T follicular helper cell (primary cell): ENCODE measurements around the gene LHX6.

ENCODE experiments used
- DNase-seq: peaks from one replicate; pipeline ENCODE4 v3.0.0-alpha.2; 2020; ENCODE audit warnings: low read depth

LHX6 gene

DNA sequence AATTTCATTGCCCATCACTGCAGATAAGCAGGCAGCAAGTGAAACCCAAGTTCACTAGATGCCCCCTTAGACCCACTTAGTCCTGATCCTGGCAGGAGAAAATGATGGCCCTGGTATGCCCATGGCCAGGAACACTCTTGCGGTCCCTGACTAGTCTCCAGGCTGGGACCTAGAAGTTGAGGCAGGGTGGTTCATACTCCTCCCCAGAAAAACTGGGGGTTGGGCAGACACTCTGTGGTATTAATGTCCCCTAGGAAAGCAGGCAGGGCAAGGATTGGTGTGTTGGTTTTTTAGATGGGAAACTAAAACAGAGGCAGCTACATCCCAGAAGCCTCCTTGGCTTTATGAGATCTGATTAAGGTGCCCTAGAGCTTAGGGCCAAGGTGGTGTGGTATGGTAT lies 13.1 kb downstream of the LHX6 start:
- DNase-seq, result no peak

DNA sequence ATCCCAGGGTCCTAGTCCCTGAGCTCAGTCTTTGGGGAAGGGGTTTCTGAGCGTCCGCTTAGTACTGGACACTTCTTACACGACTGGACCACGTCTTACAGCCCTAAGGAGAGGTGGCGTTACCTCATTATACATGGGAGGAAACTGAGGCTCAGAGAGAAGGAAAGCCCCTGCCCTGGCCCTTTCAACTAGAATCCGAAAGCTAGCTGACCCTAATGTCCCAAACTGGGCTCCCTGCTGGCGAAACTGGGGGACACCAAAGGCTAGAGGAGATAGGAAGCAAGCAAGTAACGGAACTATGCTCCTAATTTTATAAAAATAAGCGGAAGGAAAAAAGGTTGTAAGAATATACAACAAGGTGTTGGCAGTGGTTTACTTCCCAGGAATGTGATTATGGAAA lies 14.2 kb downstream of the LHX6 start:
- DNase-seq, result no peak

DNA sequence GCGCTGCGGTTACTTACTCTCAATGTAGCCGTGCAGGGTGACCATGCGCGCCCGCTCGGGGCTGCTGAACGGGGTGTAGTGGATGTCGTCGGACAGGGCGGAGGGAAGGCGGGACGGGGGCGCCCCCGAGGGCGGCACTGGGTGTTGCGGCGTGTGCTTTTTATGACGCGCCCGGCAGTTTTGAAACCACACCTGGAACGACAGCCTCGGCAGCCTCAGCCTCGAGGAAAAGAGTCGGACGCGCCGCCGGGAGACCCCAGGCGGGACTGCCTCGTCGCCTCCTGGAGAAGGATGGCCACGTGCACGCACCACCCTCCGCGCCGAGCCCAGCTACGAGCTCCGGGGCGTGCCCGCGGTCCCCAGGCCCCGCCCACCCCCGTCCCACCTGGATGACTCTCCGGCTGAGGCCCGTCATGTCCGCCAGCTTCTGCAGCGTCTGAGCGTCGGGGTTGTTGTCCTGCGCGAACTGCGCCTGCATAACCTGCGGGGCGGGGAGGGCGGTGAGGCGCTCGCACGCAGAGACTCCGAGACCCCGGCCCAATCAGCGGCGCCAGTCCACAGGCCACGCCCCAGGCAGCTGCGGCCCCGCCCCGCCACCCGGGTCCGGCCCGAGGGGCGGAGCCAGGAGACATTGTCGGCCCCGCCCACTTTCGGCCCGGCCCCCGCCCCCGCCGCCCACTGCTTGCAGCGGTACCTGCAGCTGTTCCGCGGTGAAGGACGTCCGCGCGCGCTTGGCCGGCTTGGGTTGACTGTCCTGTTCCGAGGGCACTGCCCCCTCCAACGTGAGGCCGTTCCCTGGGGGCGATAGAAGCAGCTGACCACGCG lies 15.0 kb downstream of the LHX6 start:
- DNase-seq, result no peak

DNA sequence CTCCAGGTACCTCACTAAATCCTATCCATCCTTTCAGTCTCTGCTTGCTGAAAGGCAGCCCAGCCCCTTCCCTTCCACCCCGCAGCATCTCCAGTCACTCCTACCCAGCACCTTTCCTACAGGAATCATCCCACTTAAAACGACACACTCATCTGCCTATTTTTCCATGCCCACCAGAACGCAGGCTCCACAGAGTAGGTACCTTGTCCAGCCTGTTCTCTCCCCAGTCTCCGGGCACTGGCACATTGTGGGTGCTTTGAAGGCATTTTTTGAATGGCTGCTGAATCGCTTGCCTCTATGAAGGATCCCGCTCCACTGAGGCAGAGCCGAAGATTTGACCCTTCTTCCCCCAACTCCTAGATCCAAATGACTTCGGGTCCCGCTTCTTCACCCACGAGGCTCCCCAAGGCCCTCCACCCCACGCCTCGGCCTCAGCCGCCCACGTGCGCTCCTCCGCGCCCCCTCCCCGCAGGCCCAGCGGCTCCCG lies 15.6 kb downstream of the LHX6 start:
- no peak for DNase-seq

DNA sequence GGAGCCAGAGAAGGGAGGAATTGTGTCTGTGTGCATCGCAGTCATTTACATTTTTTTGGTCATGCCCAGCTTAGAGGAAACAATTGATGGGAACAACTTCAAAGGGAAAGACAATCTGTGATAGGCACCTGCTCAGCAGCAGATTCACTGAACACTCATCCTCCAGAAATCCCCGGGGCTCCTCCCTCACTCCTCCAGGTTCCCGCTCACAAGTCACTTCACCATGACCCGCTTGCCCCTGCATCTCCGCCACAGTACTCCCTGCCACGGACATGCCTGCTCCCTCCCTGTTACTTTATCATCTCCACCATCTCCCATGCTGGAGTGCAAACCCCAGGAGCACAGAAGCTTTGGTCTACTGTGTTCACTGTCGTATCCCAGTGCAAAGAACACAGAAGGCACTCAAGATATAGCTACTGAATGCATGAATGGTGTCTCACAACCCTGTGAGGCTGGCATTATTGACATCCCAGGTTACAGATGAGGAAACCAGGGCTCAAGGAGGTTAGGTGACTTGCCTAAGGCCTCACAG lies 16.2 kb downstream of the LHX6 start:
- DNase-seq, result no peak

DNA sequence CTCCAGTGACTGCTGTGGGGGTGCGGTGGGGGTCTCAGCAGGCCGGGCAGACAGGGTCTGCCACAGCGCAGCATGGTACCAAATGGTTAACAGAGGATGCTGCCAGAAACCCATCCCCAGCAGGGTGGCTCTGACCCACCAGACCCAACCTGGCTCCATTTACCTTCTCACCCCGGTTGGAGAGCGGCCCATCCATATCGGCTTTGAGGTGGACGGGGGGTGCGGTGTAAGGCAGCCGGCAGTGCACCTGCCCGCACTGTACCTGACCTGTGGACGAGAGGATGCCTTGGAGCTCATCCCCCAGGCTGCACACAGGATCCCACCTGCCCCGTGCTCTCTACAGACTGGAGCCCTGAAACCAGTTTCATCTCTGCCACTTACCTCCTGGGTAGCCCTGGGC lies 19.3 kb downstream of the LHX6 start:
- DNase-seq, result no peak

DNA sequence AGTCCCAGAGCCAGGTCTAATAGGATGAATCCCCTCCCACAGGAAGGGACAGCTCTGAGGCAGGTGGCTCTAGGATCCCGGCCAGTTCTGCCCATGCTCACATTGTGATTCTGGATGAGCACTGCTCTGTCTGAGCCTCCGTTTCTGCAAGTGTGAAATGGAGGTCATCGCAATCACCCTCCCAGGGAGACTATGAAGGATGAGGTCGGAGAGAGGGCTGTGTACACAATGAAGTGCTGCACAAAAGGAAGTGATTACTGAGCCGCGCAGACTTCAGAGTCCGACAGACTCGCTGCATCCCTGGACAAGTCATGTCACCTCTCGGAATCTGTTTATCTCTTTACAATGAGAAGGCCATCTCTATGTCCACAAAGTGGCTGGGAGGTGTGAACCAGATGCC lies 21.7 kb downstream of the LHX6 start:
- no peak for DNase-seq

DNA sequence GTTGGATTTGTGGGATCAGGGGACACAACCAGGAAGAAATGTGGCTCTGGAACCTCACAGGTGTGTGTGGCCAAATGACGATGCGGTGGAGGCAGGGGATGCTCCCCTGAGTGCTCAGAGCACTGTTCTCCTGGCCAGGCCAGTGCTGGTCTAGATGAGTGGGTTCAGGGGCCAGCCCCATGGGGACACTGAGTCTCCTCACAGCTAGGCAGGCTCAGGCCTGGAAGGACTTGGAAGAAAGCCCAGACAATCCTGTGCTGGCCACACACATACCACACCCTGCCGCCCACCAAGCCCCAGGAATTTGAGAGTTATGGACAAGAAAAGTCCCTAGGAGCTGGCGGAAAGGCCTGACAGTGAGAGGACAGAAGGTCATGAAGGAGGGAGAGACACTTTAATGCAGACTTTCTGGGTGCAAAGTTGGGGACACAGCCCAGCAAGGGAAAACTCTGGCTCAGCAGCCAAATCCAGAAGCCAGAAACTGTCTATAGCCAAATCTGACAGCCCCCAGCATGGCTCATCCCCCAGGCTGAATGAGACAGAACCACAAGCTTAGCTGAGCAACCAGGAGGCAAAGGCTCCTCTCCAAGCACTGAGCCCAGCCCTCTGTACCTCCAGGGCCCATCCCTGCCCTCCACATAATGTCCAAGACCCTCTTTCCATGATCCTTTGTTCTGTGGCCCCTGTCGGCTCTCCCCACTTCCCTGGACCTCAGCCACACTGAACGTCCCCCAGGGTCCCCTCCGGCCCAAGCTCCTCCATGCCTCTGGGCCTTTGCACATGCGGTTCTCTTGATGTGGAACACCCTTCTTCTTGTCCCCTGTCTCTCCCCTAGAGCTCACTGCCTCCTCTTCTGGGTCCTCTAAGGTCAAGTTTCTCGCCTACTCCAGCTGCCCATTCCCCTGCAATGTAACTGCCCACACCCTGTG lies 22.4 kb downstream of the LHX6 start:
- DNase-seq, result no peak

DNA sequence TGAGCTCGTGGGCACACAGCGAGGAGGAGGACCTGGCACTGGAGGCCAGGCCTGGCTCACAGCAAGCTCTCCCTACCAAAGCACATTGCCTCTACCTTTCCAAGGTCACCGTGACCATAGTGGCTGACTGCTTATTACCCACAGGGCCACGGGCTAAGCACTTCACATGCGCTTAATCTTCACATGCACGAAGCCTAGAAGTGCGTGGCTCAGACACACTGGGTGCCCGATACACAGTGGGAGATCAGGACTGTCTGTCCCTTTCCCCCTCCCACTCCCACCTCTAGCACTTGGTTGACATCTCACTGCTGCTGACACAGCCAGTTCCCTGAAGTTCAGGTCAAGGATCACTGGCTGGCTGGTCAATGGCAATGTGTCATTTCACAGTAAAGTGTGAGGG lies 23.6 kb downstream of the LHX6 start:
- no peak for DNase-seq

DNA sequence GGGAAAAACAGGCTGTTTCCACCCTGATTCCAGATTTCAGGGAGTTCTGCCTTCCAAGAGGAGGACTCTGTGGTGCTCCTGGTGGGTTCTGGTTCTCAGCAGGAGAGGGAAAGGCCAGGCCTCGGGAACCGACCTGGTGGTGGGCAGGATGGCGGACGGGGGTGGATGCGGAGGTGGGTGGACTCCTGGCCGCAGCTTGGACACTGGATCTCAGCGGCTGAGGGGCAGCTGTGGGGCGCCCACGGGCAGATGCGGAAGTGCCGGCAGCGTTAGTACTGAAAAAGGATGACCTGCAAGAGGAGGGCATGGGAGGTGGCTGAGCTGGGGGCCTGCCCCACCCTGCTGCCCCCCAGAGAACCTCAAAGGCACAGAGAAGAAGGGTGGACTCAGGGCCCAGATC lies 24.3 kb downstream of the LHX6 start:
- DNase-seq, result no peak

DNA sequence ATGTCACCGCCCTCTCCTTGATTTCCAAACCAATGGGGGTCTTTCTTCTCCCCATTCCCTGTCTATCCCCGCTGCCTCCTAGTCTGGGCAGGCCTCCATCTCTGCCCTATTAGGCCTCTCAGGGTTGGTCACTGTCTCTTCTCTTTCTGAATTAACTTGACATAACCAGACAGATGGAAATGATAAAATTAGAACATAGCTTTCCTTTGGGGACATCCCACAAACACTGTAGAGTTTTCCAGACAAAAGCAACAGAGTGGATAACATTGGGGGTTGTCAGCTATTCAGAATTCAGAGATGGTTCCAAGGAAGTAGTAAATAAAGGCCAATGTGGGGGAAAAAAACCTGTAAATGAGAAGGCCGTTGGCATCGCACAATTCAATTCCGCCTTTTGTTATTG lies 24.7 kb downstream of the LHX6 start:
- DNase-seq, result no peak

DNA sequence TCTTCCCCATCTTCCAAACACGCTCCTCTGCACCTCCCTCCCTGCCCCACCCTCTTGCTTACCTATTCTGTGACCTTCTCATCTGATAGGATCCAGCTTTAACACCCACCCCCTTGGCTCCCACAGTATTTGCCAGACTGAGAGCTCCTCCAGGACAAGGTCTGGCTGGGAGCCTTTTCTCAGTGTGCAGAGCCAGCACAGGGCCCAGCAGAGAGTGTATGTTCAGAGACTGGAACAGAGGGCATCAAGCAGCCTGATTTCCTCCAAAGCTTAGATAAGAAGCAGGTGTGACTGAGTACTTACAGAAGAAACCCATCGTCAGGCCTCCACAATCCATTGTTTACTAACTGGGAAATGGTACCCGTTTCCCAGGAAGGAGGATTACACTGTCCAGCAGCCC lies 26.6 kb downstream of the LHX6 start:
- DNase-seq, result no peak

DNA sequence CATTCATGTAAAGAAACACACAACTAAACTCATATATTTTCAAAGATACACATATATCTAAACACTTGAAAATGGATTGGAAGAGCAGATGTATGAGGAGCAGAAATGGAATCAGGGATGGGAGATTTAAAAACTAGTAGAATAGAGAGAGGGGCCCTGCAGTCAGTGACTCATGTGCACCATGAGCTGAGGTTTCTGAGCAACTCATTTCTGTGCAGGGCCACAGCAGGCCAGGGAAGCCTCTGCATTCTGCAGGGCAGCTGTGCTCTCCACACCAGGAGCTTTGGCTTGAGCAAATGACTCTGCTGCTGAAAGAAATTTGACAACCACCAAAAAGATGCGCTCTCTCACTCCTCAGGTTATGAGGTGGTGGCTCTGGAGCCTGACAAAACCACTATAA lies 27.1 kb downstream of the LHX6 start:
- no peak for DNase-seq

DNA sequence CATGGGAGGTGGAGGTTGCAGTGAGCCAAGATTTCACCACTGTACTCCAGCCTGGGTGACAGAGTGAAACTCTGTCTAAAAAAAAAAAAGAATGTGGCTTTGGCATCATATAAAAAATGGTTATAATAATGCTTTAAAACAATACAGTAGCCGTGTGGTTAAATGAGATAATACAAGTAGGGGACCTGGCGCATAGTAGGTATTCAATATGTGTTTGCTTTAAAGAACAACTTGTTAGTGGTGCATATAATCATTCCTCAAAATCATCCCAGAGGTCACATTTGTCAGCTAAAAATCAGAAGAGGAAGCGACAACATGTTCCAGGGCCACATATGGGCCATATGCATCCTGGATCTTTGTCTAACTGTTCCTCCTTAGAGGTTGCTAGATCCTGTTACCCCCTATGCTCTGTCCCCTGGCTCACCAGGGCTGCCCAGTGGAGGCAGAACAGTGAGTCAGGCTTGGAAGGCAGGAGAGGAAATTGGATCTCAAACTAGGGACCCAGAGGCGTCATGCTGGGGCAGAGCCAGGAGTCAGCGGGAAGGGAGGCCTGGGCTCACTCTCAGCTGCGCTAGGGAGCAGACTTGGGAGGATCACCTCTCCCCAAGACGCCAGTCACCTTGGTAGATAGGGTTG lies 27.7 kb downstream of the LHX6 start:
- no peak for DNase-seq

DNA sequence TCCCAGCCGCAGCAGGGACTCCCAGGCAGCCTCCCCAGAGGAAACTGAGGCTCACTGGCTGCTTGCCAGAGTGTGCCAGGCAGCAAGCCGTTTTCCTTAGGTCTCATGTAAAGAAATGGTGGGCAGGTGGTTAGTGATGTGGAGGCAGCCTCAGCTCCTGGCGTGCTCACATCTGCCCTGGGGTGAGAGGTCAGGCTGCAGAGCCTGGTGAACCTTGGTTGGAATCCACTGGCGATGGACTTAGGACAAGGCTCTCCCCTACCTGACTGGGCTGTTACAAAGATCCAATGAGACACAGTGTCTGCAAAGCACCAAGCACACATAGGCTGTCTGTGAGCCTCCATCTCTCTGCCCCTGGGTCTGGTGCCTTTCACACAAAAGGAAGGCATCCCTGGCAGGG lies 30.9 kb downstream of the LHX6 start:
- no peak for DNase-seq

DNA sequence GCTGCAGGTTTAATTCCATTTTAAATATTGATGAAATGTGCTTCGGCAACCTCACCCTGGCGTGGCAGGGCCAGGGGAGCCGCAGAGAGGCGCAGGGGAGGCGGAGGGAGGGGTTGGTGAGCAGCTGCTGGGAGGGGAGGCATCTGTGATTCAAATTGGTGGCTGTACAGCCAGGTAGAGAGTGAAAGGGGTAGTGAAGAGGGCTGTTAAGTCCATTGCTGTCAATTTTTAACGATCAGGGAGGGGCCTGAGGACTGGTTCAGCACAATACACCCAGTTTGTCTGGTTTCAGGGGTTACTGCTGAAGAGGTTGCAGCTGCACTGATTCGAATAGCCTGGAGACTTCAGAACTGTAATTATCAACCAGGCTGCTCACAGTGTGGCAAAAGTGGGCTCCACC lies 31.3 kb downstream of the LHX6 start:
- no peak for DNase-seq

DNA sequence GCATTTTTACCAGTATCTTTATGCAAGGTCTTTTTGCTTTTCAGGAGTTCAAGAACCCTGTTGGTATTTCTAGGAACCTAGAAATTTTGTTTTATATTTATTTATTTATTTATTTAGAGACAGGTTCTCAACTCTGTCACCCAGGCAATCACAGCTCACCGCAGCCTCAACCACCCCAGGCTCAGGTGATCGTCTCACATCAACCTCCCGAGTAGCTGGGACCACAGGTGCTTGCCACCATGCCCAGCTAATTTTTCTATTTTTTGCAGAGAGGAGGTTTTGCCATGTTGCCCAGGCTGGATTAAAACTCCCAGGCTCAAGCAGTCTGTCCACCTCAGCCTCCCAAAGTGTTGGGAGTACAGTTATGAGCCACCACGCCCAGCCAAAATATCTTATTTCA lies 32.9 kb downstream of the LHX6 start:
- no peak for DNase-seq

DNA sequence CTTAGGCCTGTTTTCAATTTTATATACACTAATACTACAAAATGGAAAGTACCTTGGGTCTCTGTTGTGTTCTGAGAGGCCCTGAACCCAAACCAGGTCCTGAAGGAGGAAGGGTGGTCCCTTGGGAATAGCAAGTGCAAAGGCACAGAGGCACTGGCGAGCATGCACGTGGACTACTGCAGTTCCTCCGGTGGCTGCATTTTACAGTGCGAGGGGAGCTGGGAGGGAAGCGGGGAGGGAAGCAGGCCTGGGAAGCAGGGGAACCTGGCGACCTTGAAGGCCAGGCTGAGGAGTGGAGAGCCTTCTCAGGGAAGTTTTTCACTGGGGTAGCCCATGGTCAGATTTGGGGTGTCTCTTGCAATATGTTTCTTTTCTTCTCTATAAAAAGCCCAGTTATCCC lies 35.1 kb downstream of the LHX6 start:
- DNase-seq, result no peak

DNA sequence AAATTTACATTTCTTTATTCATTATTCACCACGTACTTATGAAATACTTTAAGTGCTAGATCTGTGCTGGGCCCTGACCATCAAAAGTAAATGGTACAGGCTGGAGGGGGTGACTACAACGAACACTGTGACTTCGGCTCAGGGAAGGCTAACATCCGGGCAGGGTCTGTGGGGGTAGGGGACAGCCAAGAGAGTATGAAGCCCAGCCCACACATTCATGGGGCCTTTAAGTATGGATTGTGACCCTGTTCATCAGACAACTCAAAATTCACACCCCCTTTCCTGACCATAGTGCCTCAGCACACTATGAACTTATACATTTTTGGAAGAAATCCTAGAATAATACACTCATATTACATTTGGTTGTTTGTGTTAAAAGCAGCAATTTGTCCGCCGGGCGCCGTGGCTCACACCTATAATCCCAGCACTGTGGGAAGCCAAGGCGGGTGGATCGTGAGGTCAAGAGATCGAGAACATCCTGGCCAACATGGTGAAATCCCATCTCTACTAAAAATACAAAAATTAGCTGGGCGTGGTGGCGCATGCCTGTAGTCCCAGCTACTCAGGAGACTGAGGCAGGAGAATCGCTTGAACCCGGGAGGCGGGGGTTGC lies 35.7 kb downstream of the LHX6 start:
- no peak for DNase-seq

DNA sequence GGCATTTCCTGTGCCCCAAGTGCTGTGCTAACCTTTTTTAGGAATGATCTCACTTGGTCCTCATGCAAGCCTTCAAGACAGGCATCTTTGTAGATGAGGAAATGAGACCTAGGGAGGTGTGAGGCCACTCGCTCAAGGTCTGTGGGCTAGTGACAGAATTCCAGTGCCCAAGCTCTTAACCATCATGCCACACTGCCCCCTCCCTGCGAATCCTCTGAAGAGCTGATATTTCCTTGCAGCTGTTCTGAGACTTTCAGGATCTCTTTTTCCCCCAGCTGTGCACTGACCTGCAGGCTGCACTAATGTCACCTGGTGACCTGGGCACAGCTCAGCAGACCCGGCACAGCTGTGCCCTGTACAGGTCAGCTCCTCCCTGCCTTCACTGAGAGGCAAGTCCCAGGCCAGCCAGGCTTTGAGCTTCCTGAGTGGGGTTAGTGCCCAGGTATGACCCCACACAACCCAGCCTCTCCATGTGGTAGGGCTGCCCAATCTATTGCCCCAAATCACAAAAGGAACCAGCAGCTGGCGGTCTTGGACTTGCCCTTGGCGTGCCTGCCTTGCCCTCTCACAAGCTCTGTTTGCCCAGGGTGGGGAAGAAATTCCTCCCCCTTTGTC lies 36.4 kb downstream of the LHX6 start:
- no peak for DNase-seq

DNA sequence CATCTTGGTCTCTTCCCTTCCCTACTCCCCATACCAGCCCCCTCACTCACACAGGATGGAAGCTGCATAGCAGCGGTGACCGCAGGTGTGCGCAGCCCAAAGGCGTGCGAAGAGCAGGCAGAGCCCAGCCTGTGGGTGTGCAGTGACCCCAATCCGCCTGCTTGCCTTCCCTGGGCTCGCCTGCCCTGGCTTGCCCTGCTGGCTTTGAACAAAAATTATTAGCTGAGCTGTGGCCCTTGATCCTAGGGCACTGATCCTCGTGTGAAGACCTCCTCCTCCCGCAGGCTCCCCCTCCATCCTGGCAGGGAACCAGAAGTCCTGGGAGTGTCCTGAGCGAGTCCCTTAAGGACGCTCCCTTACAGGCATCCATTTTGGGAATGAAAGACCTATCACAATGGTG lies 37.2 kb downstream of the LHX6 start:
- no peak for DNase-seq
